Measurements from ENCODE around the gene TANC2.
A peak's percentile ranks its signal among the peaks of the same experiment; 100 is the strongest.
"Not testable (repeated sequence)": the region's sequence is repeated elsewhere in the genome, so short reads cannot be mapped to it uniquely, and the experiment has no call there.

Gene TANC2

GRCh38 chr17:62964506-62964905 is 1.5 kb upstream of the TANC2 start:
- DNase-seq (ENCODE audit: low read depth, low spot score) = no peak

- DNase-seq (ENCODE audit: low read depth, low spot score) = no peak
These were observed 805 bp upstream of the TANC2 start for GRCh38 chr17:62965174-62965685.

GRCh38 chr17:62966426-62967204 is 580 bp downstream of the TANC2 start:
- DNase-seq (ENCODE audit: low read depth, low spot score) = peak; percentile 51

GRCh38 chr17:62967205-62967529 is 1.1 kb downstream of the TANC2 start:
- DNase-seq (ENCODE audit: low read depth, low spot score) = no peak

GRCh38 chr17:62968445-62968923 is 2.4 kb downstream of the TANC2 start:
- DNase-seq (ENCODE audit: low read depth, low spot score) = peak; percentile 90

- DNase-seq (ENCODE audit: low read depth, low spot score) = no peak
These were observed 4.6 kb downstream of the TANC2 start for GRCh38 chr17:62970610-62971009.

- no peak for DNase-seq (ENCODE audit: low read depth, low spot score)
These were observed 5.8 kb downstream of the TANC2 start for GRCh38 chr17:62971853-62972252.

GRCh38 chr17:62974788-62975187 is 8.8 kb downstream of the TANC2 start:
- DNase-seq (ENCODE audit: low read depth, low spot score) = no peak

GRCh38 chr17:62975206-62975605 is 9.2 kb downstream of the TANC2 start:
- DNase-seq (ENCODE audit: low read depth, low spot score) = no peak

- DNase-seq (ENCODE audit: low read depth, low spot score) = not testable (repeated sequence)
These were observed 10.7 kb downstream of the TANC2 start for GRCh38 chr17:62976643-62977231.

GRCh38 chr17:62980842-62981241 is 14.8 kb downstream of the TANC2 start:
- no peak for DNase-seq (ENCODE audit: low read depth, low spot score)

- DNase-seq (ENCODE audit: low read depth, low spot score) = peak; percentile 46
These were observed 15.9 kb downstream of the TANC2 start for GRCh38 chr17:62981933-62982332.

- no peak for DNase-seq (ENCODE audit: low read depth, low spot score)
These were observed 18.8 kb downstream of the TANC2 start for GRCh38 chr17:62984801-62985200.

GRCh38 chr17:62986549-62986948 is 20.5 kb downstream of the TANC2 start:
- DNase-seq (ENCODE audit: low read depth, low spot score) = no peak

- no peak for DNase-seq (ENCODE audit: low read depth, low spot score)
These were observed 21.1 kb downstream of the TANC2 start for GRCh38 chr17:62987136-62987535.

- no peak for DNase-seq (ENCODE audit: low read depth, low spot score)
These were observed 23.5 kb downstream of the TANC2 start for GRCh38 chr17:62989501-62989900.

GRCh38 chr17:62994931-62995330 is 28.9 kb downstream of the TANC2 start:
- DNase-seq (ENCODE audit: low read depth, low spot score) = no peak

GRCh38 chr17:62995377-62995885 is 29.4 kb downstream of the TANC2 start:
- DNase-seq (ENCODE audit: low read depth, low spot score) = peak; percentile 47

- no peak for DNase-seq (ENCODE audit: low read depth, low spot score)
These were observed 30.2 kb downstream of the TANC2 start for GRCh38 chr17:62996221-62996620.

GRCh38 chr17:62998166-62998565 is 32.1 kb downstream of the TANC2 start:
- DNase-seq (ENCODE audit: low read depth, low spot score) = no peak

GRCh38 chr17:62998665-62999393 is 32.8 kb downstream of the TANC2 start:
- DNase-seq (ENCODE audit: low read depth, low spot score) = no peak

- no peak for DNase-seq (ENCODE audit: low read depth, low spot score)
These were observed 33.7 kb downstream of the TANC2 start for GRCh38 chr17:62999736-63000135.
